Spleen (tissue), 7 donors: ENCODE data around the gene TRPC1.

Source experiments
- CTCF ChIP-seq, 11 experiments: fragments of 200-600 bp in 7 of 11; fragments of 450-650 bp in 4 of 11; sonication (generic) in 4 of 11; IDR thresholded peaks in 8 of 11; conservative IDR thresholded peaks in 3 of 11; 1 replicate in 7 of 11; 2 replicates in 4 of 11; pipeline versions ENCODE4 v1.4.0 to v1.8.0; 2016 to 2021; ENCODE audit warnings: antibody characterized with exemption in 11 of 11, inconsistent platforms in 4 of 11, mild to moderate bottlenecking in 1 of 11
- POLR2A ChIP-seq, 3 donors: fragments of 450-650 bp; IDR thresholded peaks; one replicate each; pipeline ENCODE4 v1.5.1; 2017; ENCODE audit warnings: antibody characterized with exemption in 3 of 3, mild to moderate bottlenecking in 1 of 3
- POLR2AphosphoS5 ChIP-seq, 3 donors: sonication (generic); formaldehyde crosslinking; IDR thresholded peaks; one replicate each; pipeline ENCODE4 v1.5.1; 2017; ENCODE audit warnings: antibody characterized with exemption in 3 of 3
- donor health status: DM: no; HTN: no; CAD: no; lungs with moderate emphysema.
- donor health status: DM: no; HTN: no; CAD: no.
- donor health status: DM: no; HTN: no; CAD: no.

GRCh38 chr3:142801746-142802145 is 77.9 kb downstream of the TRPC1 start:
- no peak for TF ChIP-seq POLR2AphosphoS5 (IDR thresholded peaks at IDR 0.05)
- TF ChIP-seq CTCF (IDR thresholded peaks at IDR 0.05 in 8 of 11, conservative IDR thresholded peaks at IDR 0.05 in 3 of 11), result no peak
- no peak for TF ChIP-seq POLR2A (IDR thresholded peaks at IDR 0.05)
